ENCODE results near the gene ABHD6. TPM values are rescaled to one million over a fixed set of nuclear protein-coding genes. Genes with fewer than 3 reads are reported as not detected.
"Not testable (repeated sequence)": the region's sequence is repeated elsewhere in the genome, so short reads cannot be mapped to it uniquely, and the experiment has no call there.

ABHD6 gene
- total and polyA plus RNA-seq, 11 donors = 2.9 to 14.6 (median 6.9) TPM

- intact Hi-C loops (cut with DNase I) = no loop called here
Measured at GRCh38 chr3:58198804-58199203, 38.8 kb upstream of the ABHD6 start.

GRCh38 chr3:58200121-58200709 lies 37.4 kb upstream of the ABHD6 start:
- Histone ChIP-seq H3K4me3 (no peak overlapping the region), H3K27ac (peak overlapping the region in 4 of 12 donors; percentile 17 to 77 (median 60)), H3K36me3 (no peaks in the 10 kb centered on the region), H3K27me3 (no peaks in the 10 kb centered on the region), H3K4me1 (peaks cover 0 to 32% (median 14%) of the 10 kb centered on the region in 12 donors), H3K9me3 (peaks cover 0 to 7% (median 0%) of the 10 kb centered on the region in 12 donors)
- no peak for DNase-seq
- intact Hi-C loops (cut with DNase I) = no loop called here
- TF ChIP-seq POLR2A (IDR thresholded peaks at IDR 0.05) (no peak), CTCF (IDR thresholded peaks at IDR 0.05) (no peak)
- ATAC-seq = no peak

More at GRCh38 chr3:58198804-58199203, 38.8 kb upstream of the ABHD6 start:
- no peak overlapping the region for H3K4me3 ChIP-seq
- H3K36me3 ChIP-seq = no peaks in the 10 kb centered on the region
- peaks cover 0 to 7% (median 0%) of the 10 kb centered on the region in 12 donors for H3K9me3 ChIP-seq
- DNase-seq (peak in 1 of 5 donors; percentile 7), ATAC-seq (peak in 3 of 4 donors; percentile 22 to 63 (median 29))
- H3K27ac ChIP-seq = peak overlapping the region; percentile 20 to 80 (median 50)
- TF ChIP-seq CTCF (IDR thresholded peaks at IDR 0.05) = no peak
- TF ChIP-seq POLR2A (IDR thresholded peaks at IDR 0.05) = no peak
- H3K4me1 ChIP-seq = peaks cover 0 to 32% (median 14%) of the 10 kb centered on the region in 12 donors
- no peaks in the 10 kb centered on the region for H3K27me3 ChIP-seq

- Histone ChIP-seq H3K27me3 (no peaks in the 10 kb centered on the region), H3K9me3 (peaks cover 0 to 7% (median 0%) of the 10 kb centered on the region in 12 donors), H3K4me1 (peaks cover 0 to 32% (median 14%) of the 10 kb centered on the region in 12 donors), H3K27ac (peak overlapping the region in 6 of 12 donors; percentile 17 to 56 (median 24)), H3K4me3 (no peak overlapping the region), H3K36me3 (no peaks in the 10 kb centered on the region)
- 35 to 44% (median 43%) methylated on average over 10 to 11 of the region's 11 CpGs for WGBS, 4 donors
- intact Hi-C loops (cut with DNase I) = no loop called here
- ATAC-seq = no peak
- TF ChIP-seq POLR2A (IDR thresholded peaks at IDR 0.05) (no peak), CTCF (IDR thresholded peaks at IDR 0.05) (no peak)
- peak in 1 of 5 donors; percentile 19 for DNase-seq
Measured at GRCh38 chr3:58200846-58201355, 36.7 kb upstream of the ABHD6 start.

GRCh38 chr3:58201451-58201850 lies 36.1 kb upstream of the ABHD6 start:
- peak overlapping the region in 3 of 12 donors; percentile 17 to 30 (median 25) for H3K27ac ChIP-seq
- DNase-seq; ATAC-seq; H3K9me3 ChIP-seq; intact Hi-C loops (cut with DNase I); H3K4me3 ChIP-seq; H3K36me3 ChIP-seq; H3K27me3 ChIP-seq: not testable (repeated sequence)
- WGBS, 4 donors = 47 to 61% (median 54%) methylated on average over 3 of the region's 3 CpGs
- peaks cover 0 to 32% (median 14%) of the 10 kb centered on the region in 12 donors for H3K4me1 ChIP-seq
